Ascending aorta (tissue), 2 donors: ENCODE data around the gene B4GALNT4. TPM values are rescaled to one million over a fixed set of nuclear protein-coding genes. Genes with fewer than 3 reads are reported as not detected.

Source experiments
- DNase-seq, 2 donors: peaks; one replicate each; pipeline ENCODE4 v3.0.0-alpha.2; 2019; ENCODE audit warnings: low spot score in 2 of 2
- H3K27ac ChIP-seq, 2 donors: fragments of 200-600 bp; sonication (generic); one replicate each; pipeline ENCODE4 v1.5.1; 2016 to 2017; ENCODE audit warnings: mild to moderate bottlenecking in 1 of 2
- H3K27me3 ChIP-seq: fragments of 200-600 bp; sonication (generic); one replicate; pipeline ENCODE4 v1.5.1; 2017
- H3K36me3 ChIP-seq, 2 donors: fragments of 200-600 bp; sonication (generic); one replicate each; pipeline ENCODE4 v1.5.1; 2016
- H3K4me1 ChIP-seq, 2 donors: fragments of 200-600 bp; sonication (generic); one replicate each; pipeline ENCODE4 v1.5.1; 2016 to 2017; ENCODE audit warnings: mild to moderate bottlenecking in 1 of 2
- H3K4me3 ChIP-seq, 2 donors: fragments of 200-600 bp; sonication (generic); one replicate each; pipeline ENCODE4 v1.5.1; 2016 to 2017; ENCODE audit warnings: mild to moderate bottlenecking in 1 of 2
- H3K9me3 ChIP-seq, 2 donors: fragments of 200-600 bp; sonication (generic); one replicate each; pipeline ENCODE4 v1.5.1; 2016
- CTCF ChIP-seq, 3 experiments: fragments of 200-600 bp in 2 of 3; fragments of 450-650 bp in 1 of 3; sonication (generic) in 2 of 3; IDR thresholded peaks; one replicate each; pipeline ENCODE4 v1.5.1; 2016 to 2019; ENCODE audit warnings: antibody characterized with exemption in 3 of 3, mild to moderate bottlenecking in 1 of 3, moderate library complexity in 1 of 3
- intact Hi-C: fragments of 100-400 bp; cut with DNase I; formaldehyde crosslinking; loops from one replicate; pipeline ENCODE4 v1.15.1; 2023
- total RNA-seq: library from RNA; depleted of rRNA; stranded (reverse); fragments of >200 nt; gene quantifications from one replicate; pipeline ENCODE4 v1.1.0, GENCODE V29; 2016

The B4GALNT4 gene
- total RNA-seq, 1 donor from 2014 or later, result not detected

- Histone ChIP-seq H3K27me3 (no peaks in the 10 kb centered on the region), H3K27ac (no peak overlapping the region), H3K9me3 (no peaks in the 10 kb centered on the region), H3K4me3 (no peak overlapping the region), H3K4me1 (no peaks in the 10 kb centered on the region), H3K36me3 (no peaks in the 10 kb centered on the region)
- TF ChIP-seq CTCF (IDR thresholded peaks at IDR 0.05), result no peak
- DNase-seq, result no peak
- intact Hi-C loops, result no loop called here
Measured at GRCh38 chr11:382081-382629, 12.9 kb downstream of the B4GALNT4 start.

GRCh38 chr11:383431-383830 lies 14.1 kb downstream of the B4GALNT4 start:
- intact Hi-C loops, result no loop called here
- Histone ChIP-seq H3K9me3 (no peaks in the 10 kb centered on the region), H3K36me3 (no peaks in the 10 kb centered on the region), H3K4me1 (no peaks in the 10 kb centered on the region), H3K4me3 (no peak overlapping the region), H3K27ac (no peak overlapping the region), H3K27me3 (no peaks in the 10 kb centered on the region)
- DNase-seq, result no peak
- TF ChIP-seq CTCF (IDR thresholded peaks at IDR 0.05), result no peak

- H3K4me1 ChIP-seq, result no peaks in the 10 kb centered on the region
- no peak for TF ChIP-seq CTCF (IDR thresholded peaks at IDR 0.05)
- H3K9me3 ChIP-seq, result no peaks in the 10 kb centered on the region
- no peaks in the 10 kb centered on the region for H3K27me3 ChIP-seq
- DNase-seq, result no peak
- H3K27ac ChIP-seq, result no peak overlapping the region
- no peaks in the 10 kb centered on the region for H3K36me3 ChIP-seq
- H3K4me3 ChIP-seq, result no peak overlapping the region
- intact Hi-C loops, result no loop called here
Measured at GRCh38 chr11:384511-384910, 15.2 kb downstream of the B4GALNT4 start.

GRCh38 chr11:385594-386351 lies 16.5 kb downstream of the B4GALNT4 start:
- intact Hi-C loops, result no loop called here

GRCh38 chr11:386483-386882 lies 17.2 kb downstream of the B4GALNT4 start:
- Histone ChIP-seq H3K9me3 (no peaks in the 10 kb centered on the region), H3K27ac (no peak overlapping the region), H3K4me3 (no peak overlapping the region), H3K27me3 (no peaks in the 10 kb centered on the region), H3K36me3 (no peaks in the 10 kb centered on the region), H3K4me1 (no peaks in the 10 kb centered on the region)
- no peak for TF ChIP-seq CTCF (IDR thresholded peaks at IDR 0.05)
- intact Hi-C loops, result no loop called here
- DNase-seq, result no peak

More at GRCh38 chr11:385594-386351, 16.5 kb downstream of the B4GALNT4 start:
- Histone ChIP-seq H3K4me3 (no peak overlapping the region), H3K36me3 (no peaks in the 10 kb centered on the region), H3K27me3 (no peaks in the 10 kb centered on the region), H3K4me1 (no peaks in the 10 kb centered on the region), H3K27ac (no peak overlapping the region), H3K9me3 (no peaks in the 10 kb centered on the region)
- no peak for DNase-seq
- TF ChIP-seq CTCF (IDR thresholded peaks at IDR 0.05), result no peak
